Endothelial cell of umbilical vein (primary cell): Measurements from ENCODE around the gene ANP32E. TPM values are rescaled to one million over a fixed set of nuclear protein-coding genes. Genes with fewer than 3 reads are reported as not detected.

Experiments
- BruUV-seq: library from RNA; stranded (reverse); fragments of 400-500 nt; replicated peaks from 2 replicates; lab custom pipeline; 2021; lab: Mats Ljungman, UMichigan
- CTCF ChIA-PET: fragments of 300-600, 350-600 bp; sonication (Branson Sonifier 250); formaldehyde crosslinking; loops from one replicate; lab custom pipeline; 2021; ENCODE audit warnings: antibody characterized with exemption, inconsistent platforms; lab: Charles Lee
- POLR2A ChIA-PET: fragments of 300-600, 350-600 bp; sonication (Branson Sonifier 250); formaldehyde crosslinking; loops from one replicate; lab custom pipeline; 2021; ENCODE audit warnings: antibody characterized with exemption, inconsistent platforms; lab: Charles Lee
- DNase-seq: peaks from one replicate; pipeline ENCODE4 v3.0.0-alpha.2; 2011; ENCODE audit warnings: low read depth, low spot score
- FAIRE-seq: peaks from 2 replicates; lab custom pipeline; 2011; peaks lifted over from hg19 to GRCh38; lab: Jason Lieb, UNC
- H2AFZ ChIP-seq: 2 replicates; pipeline ENCODE4 v1.6.0; 2012; ENCODE audit warnings: low read depth, low read length, control low read depth, inconsistent platforms
- H3K27ac ChIP-seq: 2 replicates; pipeline ENCODE4 v1.5.1; 2011; ENCODE audit warnings: low read depth, mild to moderate bottlenecking, control low read depth, low read length, moderate library complexity; ENCODE audit not compliant: insufficient read depth
- H3K27me3 ChIP-seq, 2 experiments: 2 replicates each; pipeline versions ENCODE4 v1.6.0 to v1.6.1; 2011; ENCODE audit warnings: low read length in 2 of 2, mixed read lengths in 1 of 2; ENCODE audit not compliant: control insufficient read depth in 2 of 2, insufficient read depth in 2 of 2
- H3K36me3 ChIP-seq, 2 experiments: 2 replicates in 1 of 2; 3 replicates in 1 of 2; pipeline ENCODE4 v1.5.1; 2011; ENCODE audit warnings: low read length in 2 of 2, mild to moderate bottlenecking in 1 of 2, moderate library complexity in 1 of 2; ENCODE audit not compliant: control insufficient read depth in 2 of 2, insufficient read depth in 2 of 2; ENCODE audit errors: extremely low read depth in 1 of 2
- H3K4me1 ChIP-seq: 3 replicates; pipeline ENCODE4 v1.5.1; 2011; ENCODE audit warnings: mild to moderate bottlenecking, low read length; ENCODE audit not compliant: control insufficient read depth, insufficient read depth; ENCODE audit errors: extremely low read depth
- H3K4me2 ChIP-seq: 2 replicates; pipeline ENCODE4 v1.6.1; 2011; ENCODE audit warnings: low read length, control low read depth, mixed read lengths; ENCODE audit not compliant: insufficient read depth
- H3K4me3 ChIP-seq, 3 experiments: fragments of 200-600 bp in 1 of 3; sonication (generic), shearing (Covaris generic) in 1 of 3; replicated peaks in 1 of 3; 2 replicates each; pipeline ENCODE4 v1.5.1; 2011 to 2016; ENCODE audit warnings: control low read depth in 3 of 3, low read length in 3 of 3, mild to moderate bottlenecking in 2 of 3, inconsistent platforms in 1 of 3, low read depth in 1 of 3, moderate library complexity in 1 of 3; ENCODE audit not compliant: insufficient read depth in 1 of 3
- H3K79me2 ChIP-seq: 2 replicates; pipeline ENCODE4 v1.6.0; 2012; ENCODE audit warnings: low read length, inconsistent platforms; ENCODE audit not compliant: control insufficient read depth, insufficient read depth
- H3K9ac ChIP-seq: replicated peaks from 2 replicates; pipeline ENCODE3; 2011; ENCODE audit warnings: low read length, control low read depth; ENCODE audit not compliant: insufficient read depth; ENCODE audit errors: extremely low read depth
- H3K9me1 ChIP-seq: replicated peaks from 3 replicates; pipeline ENCODE4 v1.6.0; 2011; ENCODE audit warnings: mild to moderate bottlenecking, low read length; ENCODE audit not compliant: control insufficient read depth, insufficient read depth; ENCODE audit errors: extremely low read depth
- H3K9me3 ChIP-seq: replicated peaks from 2 replicates; pipeline ENCODE4 v1.5.1; 2012; ENCODE audit warnings: low read length, inconsistent platforms; ENCODE audit not compliant: control insufficient read depth, insufficient read depth
- H4K20me1 ChIP-seq: replicated peaks from 2 replicates; pipeline ENCODE3; 2011; ENCODE audit warnings: mild to moderate bottlenecking, low read length; ENCODE audit not compliant: control insufficient read depth, insufficient read depth; ENCODE audit errors: extremely low read depth
- EZH2 ChIP-seq: IDR thresholded peaks from 2 replicates; pipeline ENCODE4 v1.6.1; 2012; ENCODE audit warnings: borderline replicate concordance, low read depth, mild to moderate bottlenecking, moderate library complexity, low read length, inconsistent platforms; ENCODE audit not compliant: severe bottlenecking
- FOS ChIP-seq: IDR thresholded peaks from 2 replicates; pipeline ENCODE4 v1.6.1; 2011; ENCODE audit warnings: mild to moderate bottlenecking, low read length, moderate library complexity, borderline replicate concordance; ENCODE audit not compliant: insufficient read depth
- GATA2 ChIP-seq: IDR thresholded peaks from 2 replicates; pipeline ENCODE4 v1.7.0; 2011; ENCODE audit warnings: low read depth, mild to moderate bottlenecking, moderate library complexity, mixed read lengths, low read length; ENCODE audit not compliant: insufficient read length, insufficient read depth
- MYC ChIP-seq: IDR thresholded peaks from one replicate; pipeline ENCODE4 v1.6.1; 2011; ENCODE audit warnings: mild to moderate bottlenecking, low read depth, low read length
- dilution Hi-C: fragments of 300-500 bp; cut with MboI; formaldehyde crosslinking; loops from one replicate; pipeline ENCODE4 v1.15.0; 2019; ENCODE audit warnings: low sequenced_read_pairs; ENCODE audit not compliant: extremely low pct_ligation_motif_present
- intact Hi-C: fragments of 100-400 bp; cut with micrococcal nuclease; formaldehyde crosslinking; loops from one replicate; pipeline ENCODE4 v1.10.0; 2022
- polyA plus RNA-seq, 4 experiments: library from polyadenylated mRNA; depleted of rRNA in 3 of 4; stranded (reverse) in 3 of 4; unstranded in 1 of 4; fragments of >200 nt; gene quantifications; 2 replicates each; pipeline versions ENCODE4 v1.2.1 to v1.2.3, GENCODE V29; 2011 to 2012; ENCODE audit warnings: missing spikeins in 1 of 4
- total RNA-seq: library from RNA; stranded (reverse); gene quantifications from 2 replicates; pipeline ENCODE4 v1.2.3, GENCODE V29; 2021
- TF ChIP-seq, protein P1 (sequence below), 2 donors: IDR thresholded peaks; 1 replicate in 1 of 2; 2 replicates in 1 of 2; pipeline ENCODE4 v1.5.1; 2011; ENCODE audit warnings: low read length in 2 of 2, mild to moderate bottlenecking in 2 of 2, moderate library complexity in 2 of 2, control low read depth in 1 of 2, inconsistent platforms in 1 of 2, low read depth in 1 of 2; ENCODE audit not compliant: insufficient read depth in 1 of 2; ENCODE audit errors: extremely low read depth in 1 of 2

Gene ANP32E
- total and polyA plus RNA-seq, 2 donors (not counting 3 experiments of a cell fraction or from before 2014, with no cell fraction given), result 6.8 to 53.4 TPM

GRCh38 chr1:150273311-150273710 lies 37.4 kb upstream of the ANP32E start:
- H3K4me2 ChIP-seq, result peak overlapping the region; percentile 75
- no peaks in the 10 kb centered on the region for H4K20me1 ChIP-seq
- H3K36me3 ChIP-seq, result peaks cover 0 to 1% of the 10 kb centered on the region in 2 experiments
- peaks cover 29% of the 10 kb centered on the region for H3K4me1 ChIP-seq
- H3K27me3 ChIP-seq, result no peaks in the 10 kb centered on the region
- dilution Hi-C loops (no loop called here), intact Hi-C loops (no loop called here)
- peaks cover 3% of the 10 kb centered on the region for H3K79me2 ChIP-seq
- peak overlapping the region; percentile 40 for H3K27ac ChIP-seq
- peak overlapping the region; percentile 73 for H2AFZ ChIP-seq
- peak; percentile 31 for DNase-seq
- no peak for FAIRE-seq
- no peaks in the 10 kb centered on the region for H3K9me1 ChIP-seq
- no peak overlapping the region for H3K9ac ChIP-seq
- ChIA-PET CTCF (interaction anchor here (2.3 to 16.3 kb wide), 2 partner anchors 9 to 16 kb away, joined by 26 to 466 read pairs; partner anchors contain the start of genes CA14 and CIART), POLR2A (interaction anchor here (0.5 to 1.1 kb wide), 2 partner anchors 11 to 76 kb away, joined by 3 to 5 read pairs; no protein-coding TSS in a partner anchor)
- H3K4me3 ChIP-seq, result peak overlapping the region in 2 of 3 experiments; percentile 41 to 60
- H3K9me3 ChIP-seq, result no peaks in the 10 kb centered on the region
- no TSS peak for BruUV-seq
- TF ChIP-seq, protein P1, sequence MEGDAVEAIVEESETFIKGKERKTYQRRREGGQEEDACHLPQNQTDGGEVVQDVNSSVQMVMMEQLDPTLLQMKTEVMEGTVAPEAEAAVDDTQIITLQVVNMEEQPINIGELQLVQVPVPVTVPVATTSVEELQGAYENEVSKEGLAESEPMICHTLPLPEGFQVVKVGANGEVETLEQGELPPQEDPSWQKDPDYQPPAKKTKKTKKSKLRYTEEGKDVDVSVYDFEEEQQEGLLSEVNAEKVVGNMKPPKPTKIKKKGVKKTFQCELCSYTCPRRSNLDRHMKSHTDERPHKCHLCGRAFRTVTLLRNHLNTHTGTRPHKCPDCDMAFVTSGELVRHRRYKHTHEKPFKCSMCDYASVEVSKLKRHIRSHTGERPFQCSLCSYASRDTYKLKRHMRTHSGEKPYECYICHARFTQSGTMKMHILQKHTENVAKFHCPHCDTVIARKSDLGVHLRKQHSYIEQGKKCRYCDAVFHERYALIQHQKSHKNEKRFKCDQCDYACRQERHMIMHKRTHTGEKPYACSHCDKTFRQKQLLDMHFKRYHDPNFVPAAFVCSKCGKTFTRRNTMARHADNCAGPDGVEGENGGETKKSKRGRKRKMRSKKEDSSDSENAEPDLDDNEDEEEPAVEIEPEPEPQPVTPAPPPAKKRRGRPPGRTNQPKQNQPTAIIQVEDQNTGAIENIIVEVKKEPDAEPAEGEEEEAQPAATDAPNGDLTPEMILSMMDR (IDR thresholded peaks at IDR 0.05; ENCODE audit: extremely low read depth in 1 of 2, insufficient read depth in 1 of 2, low read depth in 1 of 2, low read length in 2 of 2), result no peak
- no peak for TF ChIP-seq EZH2
- no peak for TF ChIP-seq GATA2
- TF ChIP-seq FOS, result peak; percentile 21
- TF ChIP-seq MYC, result no peak
